A549 treated with RU486 at 1 μM for 4 hours (cell line): Measurements from ENCODE around the gene OSBP. TPM values are rescaled to one million over a fixed set of nuclear protein-coding genes. Genes with fewer than 3 reads are reported as not detected.

ENCODE experiments used
- total RNA-seq: library from RNA; stranded (reverse); fragments of 200-300 nt; extraction: Qiagen RNA extraction; gene quantifications from 5 replicates; pipeline ENCODE4 v1.2.3, GENCODE V29; 2022; ENCODE audit warnings: low read depth

Gene OSBP
- 26.7 to 29.9 TPM (median 27.4 TPM) in 5 replicates for total RNA-seq

DNA sequence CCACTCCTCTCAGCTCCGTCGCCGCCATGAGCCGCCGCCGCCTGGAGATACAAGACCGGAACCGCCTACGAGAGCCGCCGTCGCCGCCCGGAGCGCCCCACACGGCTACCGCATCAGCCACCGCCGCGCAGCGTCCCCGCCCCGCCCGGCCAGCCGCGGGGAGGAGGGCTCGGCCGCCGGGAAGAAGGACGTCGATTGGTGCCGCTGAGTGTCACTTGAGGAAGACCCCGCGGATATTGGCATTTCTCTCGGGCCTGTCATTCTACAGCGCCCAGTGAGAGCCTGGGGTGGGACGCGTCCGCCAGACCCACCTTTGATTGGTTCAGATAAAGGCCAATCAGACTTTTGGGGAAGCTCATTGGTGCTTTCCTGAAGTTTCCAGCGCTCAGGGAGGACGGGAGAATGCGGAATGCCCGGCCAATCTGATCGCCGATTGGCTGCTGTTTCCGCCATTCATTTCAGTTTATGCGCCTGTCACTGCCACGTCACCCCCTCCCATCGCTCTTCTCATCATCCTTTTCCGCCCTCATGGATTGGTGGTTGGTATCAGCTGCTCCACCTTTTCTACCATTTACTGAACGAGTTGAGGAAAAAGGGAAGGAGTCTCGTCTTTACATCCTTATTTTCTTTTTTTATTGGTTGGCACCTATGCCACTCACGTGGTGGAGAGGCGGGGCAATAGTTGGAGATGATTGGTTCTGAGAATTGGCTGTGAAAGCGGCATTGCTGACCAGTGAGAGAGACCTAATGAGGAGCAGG is at the start of gene OSBP:
TSS of gene OSBP (minus strand) at position 138 of the 759 bp plus-strand sequence. CDS start at position 28, 110 bp downstream.

Other genes starting within 250 kb of the OSBP start
- not detected in 5 replicates for gene OR5A2, start 189.4 kb downstream of the OSBP start, total RNA-seq
- not detected in 5 replicates for gene OR5A1, start 179.3 kb downstream of the OSBP start, total RNA-seq
- gene OR4D6, start 158.8 kb downstream of the OSBP start, total RNA-seq = not detected in 5 replicates
- gene OR4D10, start 142.5 kb downstream of the OSBP start, total RNA-seq = not detected in 5 replicates
- gene OR4D11, start 112.2 kb downstream of the OSBP start, total RNA-seq = not detected in 5 replicates
- gene OR4D9, start 104.2 kb downstream of the OSBP start, total RNA-seq = not detected in 5 replicates
- gene PATL1, start 53.3 kb upstream of the OSBP start, total RNA-seq = 38.7 to 49.2 TPM (median 47.1 TPM) in 5 replicates
- gene OR10V1, start 98.1 kb upstream of the OSBP start, total RNA-seq = not detected in 5 replicates
- gene STX3, start 139.6 kb upstream of the OSBP start, total RNA-seq = 24.1 to 30.8 TPM (median 29.3 TPM) in 5 replicates
- 60.2 to 66.4 TPM (median 65.1 TPM) in 5 replicates for gene MRPL16, start 195.0 kb upstream of the OSBP start, total RNA-seq
- not detected in 5 replicates for gene CBLIF, start 229.7 kb upstream of the OSBP start, total RNA-seq